Activated T-cell treated with anti-CD3 and anti-CD28 coated beads for 48 hours (primary cell): Measurements from ENCODE around the gene ENTPD8.
"Not testable (repeated sequence)": the region's sequence is repeated elsewhere in the genome, so short reads cannot be mapped to it uniquely, and the experiment has no call there.

ENCODE experiments used
- DNase-seq: peaks from one replicate; pipeline ENCODE4 v3.0.0-alpha.2; 2020; ENCODE audit warnings: low read depth

ENTPD8 gene

DNA sequence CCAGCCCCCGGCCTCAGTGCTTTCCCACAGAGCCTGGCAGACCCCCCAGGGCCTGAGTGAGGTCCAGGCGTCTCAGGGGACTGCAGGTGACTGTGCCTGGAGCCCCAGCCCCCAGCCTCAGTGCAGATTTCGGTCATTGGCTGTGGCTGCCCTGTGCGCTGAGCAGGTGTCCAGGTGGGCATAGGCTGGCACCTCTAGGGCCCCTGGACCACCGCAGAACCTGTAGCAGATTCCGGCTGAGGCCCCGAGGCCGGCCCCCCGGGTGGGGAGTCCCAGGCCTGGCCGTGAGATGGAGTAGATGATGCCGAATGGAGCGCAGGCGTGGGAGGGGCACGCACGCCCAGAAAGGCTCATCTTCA lies 30.3 kb downstream of the ENTPD8 start:
- DNase-seq = no peak

DNA sequence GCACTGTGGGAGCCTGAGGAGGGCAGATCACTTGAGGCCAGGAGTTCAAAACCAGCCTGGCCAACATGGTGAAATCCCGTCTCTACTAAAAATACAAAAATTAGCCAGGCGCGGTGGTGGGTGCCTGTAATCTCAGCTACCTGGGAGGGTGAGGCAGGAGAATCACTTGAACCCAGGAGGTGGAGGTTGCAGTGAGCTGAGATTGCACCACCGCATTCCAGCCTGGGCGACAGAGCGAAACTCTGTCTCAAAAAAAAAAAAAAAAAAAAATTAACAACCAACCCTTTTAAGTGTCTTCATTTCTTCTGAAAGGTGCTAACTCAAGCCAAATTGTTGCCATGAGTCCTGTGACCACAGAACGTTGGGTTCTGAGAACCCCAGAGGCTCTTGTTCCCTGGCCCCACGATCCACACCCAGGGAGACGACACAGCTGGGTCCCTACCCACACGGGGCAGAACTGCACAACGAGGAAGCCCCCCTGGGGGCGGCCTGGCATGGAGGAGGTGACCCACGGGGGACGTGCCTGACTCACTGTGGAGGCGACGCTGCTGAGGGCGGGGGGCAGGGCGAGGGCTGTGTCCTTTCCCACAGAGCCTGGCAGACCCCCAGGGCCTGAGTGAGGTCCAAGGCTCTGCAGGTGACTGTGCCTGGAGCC lies 30.8 kb downstream of the ENTPD8 start:
- not testable (repeated sequence) for DNase-seq

DNA sequence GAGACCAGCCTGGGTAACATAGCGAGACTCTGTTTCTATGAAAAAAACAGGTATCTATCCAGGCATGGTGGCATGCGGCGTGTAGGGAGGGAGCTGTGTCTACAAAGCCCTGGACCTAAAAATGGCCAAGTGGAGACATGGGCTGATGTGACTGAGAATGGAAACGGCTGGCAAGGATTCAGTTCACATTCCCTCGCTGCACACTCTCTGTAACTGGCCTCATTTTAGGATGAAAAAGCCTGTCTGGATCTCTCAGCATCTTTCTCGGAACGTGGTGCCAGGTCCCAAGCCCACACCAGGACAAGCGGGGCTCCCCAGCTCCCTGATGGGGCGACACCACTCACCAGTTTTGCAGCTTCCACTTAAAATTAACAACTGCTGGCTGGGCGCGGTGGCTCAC lies 31.6 kb downstream of the ENTPD8 start:
- no peak for DNase-seq

DNA sequence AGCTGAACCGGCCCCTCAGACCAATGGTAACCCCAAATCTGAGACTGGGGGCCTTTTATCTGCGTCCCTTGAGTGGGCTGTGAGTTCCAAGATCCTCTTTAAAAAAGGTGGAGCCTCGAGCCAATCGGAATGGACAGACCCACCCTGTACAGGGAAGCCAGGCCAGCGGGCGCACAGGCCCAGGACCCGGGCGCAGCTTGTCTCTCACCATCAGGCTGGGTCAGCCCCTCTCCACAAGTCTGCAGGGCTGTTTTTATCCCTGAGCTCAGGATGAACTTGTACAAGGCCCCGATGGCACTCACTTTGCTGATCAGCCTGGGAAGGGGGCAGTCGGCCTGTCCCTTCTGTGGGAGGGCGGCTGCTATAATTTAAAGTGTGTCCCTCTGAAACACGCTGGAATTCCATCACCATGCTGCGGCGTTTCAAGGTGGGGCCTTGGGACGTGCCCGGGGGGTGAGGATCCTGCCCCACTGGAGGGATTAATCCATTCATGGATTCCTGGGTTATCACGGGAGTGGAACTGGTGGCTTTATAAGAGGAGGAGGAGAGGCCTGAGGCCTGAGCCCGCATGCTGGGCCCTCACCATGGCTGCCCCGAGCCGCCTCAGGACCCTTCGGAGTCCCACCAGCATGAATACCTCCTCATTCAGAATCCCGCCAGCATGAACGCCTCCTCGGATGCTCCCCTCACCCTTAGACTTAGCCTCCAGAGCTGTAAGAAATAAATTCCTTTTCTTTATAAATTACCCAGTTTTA lies 32.3 kb downstream of the ENTPD8 start:
- no peak for DNase-seq

DNA sequence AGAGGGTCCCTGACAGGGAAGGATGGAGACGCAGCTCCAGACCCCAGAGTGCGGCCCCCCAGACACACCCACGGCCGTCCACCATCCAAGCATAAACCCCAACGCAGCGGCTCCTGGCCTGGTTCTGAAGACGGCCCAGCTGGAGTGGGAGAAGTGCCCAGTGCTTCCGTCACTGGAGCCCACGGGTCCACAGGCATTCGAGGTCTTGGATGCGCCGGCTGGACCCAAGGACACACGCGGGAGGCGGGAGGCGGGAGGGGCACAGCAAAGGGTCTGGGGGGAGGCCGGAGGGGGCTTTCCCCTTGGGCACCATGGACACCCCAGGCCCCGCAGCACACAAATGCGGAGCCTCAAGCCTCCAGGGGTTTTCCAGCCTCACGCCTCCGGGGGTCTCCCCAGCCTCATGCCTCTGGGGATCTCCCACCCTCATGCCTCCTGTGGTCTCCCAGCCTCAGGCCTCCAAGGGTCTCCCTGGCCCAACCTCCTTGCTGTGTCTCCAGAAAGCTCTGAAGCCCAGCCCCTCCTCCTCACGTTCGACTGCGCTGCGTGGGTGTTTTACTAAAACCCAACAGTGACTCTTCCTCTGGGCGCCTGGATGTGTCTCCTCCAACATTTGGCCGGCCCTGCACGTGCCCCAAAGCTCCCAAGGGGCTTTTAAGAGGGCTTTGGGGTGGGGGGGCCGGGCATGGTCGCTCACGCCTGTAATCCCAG lies 33.4 kb downstream of the ENTPD8 start:
- DNase-seq = no peak

DNA sequence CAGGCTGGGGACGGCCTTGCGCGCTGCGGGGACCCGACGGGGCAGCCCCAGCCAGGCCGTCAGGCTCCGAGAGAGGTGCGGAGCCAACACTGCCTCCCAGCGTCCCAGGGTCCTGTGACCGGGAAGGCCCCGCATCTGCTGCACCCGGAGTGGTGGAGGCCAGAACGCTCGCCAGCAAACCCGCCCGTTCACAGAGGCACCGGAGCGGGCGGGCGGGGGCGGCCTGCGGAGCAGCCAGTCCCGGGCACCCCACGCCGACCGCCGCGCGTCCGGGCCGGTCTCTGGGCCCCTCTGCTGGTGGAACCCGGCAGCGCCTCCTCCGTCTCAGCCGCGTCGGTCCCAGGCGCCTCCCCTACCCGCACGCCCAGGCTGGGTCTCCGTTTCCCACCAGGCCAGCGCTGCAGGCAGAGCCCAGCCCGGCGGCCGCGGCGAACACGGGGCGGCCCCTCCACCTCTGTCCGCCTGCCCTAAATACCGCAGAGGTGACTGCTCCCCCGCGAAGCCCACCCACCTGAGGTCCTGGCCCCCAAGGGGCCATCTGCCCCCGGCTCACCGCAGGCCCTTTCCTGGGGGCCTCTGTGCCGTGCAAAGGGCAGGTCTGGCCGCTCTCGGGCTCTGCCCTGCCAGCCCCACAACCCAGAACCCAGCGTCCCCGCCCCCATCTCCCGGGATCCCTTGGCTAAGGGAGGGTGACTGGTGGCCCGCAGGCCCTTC lies 34.1 kb downstream of the ENTPD8 start:
- peak; percentile 66 for DNase-seq

DNA sequence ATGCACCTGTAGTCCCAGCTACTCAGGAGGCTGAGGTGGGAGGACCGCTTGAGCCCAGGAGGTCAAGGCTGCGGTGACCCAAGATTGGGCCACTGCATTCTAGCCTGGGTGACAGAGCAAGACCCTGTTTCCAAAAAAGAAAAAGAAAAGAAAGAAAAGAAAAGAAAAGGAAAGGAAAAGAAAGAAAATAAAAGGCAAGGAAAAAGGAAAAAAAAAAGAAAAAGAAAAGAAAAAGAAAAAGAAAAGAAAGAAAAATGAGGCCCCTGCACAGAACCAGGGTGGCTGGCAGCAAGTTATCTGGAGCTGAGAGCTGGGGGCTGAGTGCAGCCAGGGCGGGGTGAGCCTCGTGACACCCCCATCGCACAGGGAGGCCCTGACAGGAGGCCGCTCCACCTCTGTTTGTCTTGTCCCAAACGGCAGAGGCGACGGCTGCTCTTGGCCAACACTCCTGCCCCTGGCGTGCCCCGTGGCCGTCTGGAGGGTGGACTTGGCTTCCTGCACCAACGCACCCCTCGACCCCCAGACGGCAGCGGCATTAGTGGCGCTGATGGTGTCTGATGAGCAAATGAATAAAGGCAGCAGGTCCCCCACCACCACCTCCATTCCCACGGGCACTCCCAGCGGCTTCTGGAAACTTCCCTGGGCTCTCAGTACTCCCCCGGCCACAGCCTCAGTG lies 34.9 kb downstream of the ENTPD8 start:
- DNase-seq = no peak

DNA sequence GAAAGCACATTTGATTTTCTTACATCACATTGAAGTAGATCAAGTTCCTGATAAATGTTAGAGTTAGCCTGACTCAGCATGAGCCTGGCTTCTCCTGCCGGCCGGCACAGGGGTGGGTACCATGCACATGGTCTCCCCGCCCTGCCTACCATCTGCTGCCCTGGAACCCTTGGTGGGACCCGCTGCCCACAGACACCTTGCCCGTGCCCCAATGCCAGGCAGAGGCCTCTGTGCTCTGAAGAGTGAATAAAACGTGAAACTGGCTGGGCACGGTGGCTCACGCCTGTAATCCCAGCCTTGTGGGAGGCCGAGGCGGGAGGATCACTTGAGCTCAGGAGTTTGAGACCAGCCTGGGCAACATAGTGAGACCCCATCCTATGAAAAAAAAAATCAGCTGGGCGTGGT lies 35.5 kb downstream of the ENTPD8 start:
- DNase-seq = no peak

DNA sequence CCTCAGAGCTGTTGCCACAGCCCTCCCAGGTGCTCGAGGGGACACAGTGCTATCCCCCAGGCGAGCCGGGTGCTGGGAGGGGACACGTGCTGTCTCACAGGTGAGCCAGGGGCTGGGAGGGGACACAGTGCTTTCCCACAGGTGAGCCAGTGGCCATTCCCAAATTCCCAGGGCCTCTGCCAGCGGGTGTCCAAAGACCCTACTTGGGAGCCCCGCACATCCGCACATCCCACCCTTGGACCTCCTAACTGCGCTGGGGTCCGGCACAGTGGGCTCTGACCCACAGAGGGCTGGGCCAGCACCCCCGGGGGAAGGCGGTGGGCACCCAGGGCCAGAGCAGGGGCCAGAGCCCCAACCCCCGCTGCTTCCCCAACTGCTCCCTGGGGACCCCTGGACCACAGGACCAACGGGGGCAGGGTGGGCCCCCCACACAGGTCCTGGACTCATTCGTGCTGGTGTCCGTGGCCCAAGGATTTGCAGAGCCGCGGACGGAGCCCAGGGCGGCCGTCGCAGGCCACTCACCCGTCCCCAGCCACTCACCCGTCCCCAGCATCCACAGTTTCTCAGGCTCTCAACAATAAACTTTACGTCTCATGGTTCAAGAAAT lies 36.1 kb downstream of the ENTPD8 start:
- no peak for DNase-seq

DNA sequence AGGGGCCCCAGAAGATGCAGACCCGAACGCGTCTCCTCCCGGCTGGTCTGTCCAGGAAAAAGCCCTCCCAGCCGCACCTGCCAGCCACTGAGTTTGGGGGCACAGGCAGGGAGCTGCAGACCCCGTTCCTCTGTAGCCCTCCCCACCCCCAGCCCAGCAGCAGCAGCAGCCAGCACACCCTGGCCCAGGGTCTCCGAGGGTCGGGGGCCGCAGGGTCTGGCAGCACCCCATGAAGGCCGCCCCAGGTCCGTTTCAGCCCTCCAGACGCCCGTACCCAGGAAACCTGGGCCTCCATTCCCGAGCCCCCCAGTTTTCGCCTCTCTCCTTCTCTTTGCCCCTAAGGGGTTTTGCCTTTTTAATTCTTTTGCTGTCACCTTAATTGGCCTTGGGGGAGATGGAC lies 37.9 kb downstream of the ENTPD8 start:
- DNase-seq = no peak

DNA sequence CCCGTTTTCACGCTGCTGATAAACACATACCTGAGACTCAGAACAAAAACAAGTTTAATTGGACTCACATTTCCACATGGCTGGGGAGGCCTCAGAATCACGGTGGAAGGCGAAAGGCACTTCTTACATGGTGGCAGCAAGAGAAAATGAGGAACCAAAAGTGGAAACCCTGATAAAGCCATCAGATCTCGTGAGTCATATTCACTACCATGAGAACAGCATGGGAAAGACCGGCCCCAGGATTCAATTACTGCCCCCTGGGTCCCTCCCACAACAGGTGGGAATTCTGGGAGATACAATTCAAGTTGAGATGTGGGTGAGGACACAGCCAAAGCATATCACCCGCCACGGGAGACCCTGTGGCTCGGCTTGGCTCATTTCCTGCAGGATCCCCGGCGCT lies 38.4 kb downstream of the ENTPD8 start:
- no peak for DNase-seq

DNA sequence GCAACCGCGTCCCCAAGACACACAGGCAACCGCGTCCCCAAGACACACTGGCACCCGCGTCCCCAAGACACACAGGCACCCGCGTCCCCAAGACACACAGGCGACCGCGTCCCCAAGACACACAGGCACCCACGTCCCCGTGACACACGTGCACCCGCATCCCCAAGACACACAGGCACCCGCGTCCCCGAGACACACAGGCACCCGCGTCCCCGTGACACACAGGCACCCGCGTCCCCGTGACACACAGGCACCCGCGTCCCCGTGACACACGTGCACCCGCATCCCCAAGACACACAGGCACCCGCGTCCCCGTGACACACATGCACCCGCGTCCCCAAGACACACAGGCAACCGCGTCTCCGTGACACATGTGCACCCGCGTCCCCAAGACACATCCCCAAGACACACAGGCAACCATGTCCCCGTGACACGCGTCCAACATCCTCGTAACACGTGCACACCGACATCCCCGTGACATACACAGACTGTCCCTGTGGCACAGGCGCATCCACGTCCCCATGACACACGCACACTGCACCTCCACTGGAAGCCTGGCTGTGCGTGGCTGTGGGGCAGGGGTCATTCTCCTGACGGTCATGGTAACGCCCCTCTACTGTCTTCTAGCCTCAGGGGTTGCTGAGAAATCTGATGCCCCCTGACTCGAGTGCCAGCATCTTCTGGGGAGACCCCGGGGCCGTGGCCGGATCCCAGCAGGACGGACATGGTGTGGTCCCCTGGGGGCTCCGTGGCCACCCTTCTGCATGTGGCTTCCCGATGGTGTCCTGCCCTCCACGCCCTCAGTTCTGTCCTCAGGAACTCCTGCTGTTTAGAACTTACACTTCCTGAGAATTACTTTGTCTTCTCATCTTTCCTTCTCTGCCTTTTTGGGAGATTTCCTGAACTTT lies 42.3 kb downstream of the ENTPD8 start:
- DNase-seq = no peak

DNA sequence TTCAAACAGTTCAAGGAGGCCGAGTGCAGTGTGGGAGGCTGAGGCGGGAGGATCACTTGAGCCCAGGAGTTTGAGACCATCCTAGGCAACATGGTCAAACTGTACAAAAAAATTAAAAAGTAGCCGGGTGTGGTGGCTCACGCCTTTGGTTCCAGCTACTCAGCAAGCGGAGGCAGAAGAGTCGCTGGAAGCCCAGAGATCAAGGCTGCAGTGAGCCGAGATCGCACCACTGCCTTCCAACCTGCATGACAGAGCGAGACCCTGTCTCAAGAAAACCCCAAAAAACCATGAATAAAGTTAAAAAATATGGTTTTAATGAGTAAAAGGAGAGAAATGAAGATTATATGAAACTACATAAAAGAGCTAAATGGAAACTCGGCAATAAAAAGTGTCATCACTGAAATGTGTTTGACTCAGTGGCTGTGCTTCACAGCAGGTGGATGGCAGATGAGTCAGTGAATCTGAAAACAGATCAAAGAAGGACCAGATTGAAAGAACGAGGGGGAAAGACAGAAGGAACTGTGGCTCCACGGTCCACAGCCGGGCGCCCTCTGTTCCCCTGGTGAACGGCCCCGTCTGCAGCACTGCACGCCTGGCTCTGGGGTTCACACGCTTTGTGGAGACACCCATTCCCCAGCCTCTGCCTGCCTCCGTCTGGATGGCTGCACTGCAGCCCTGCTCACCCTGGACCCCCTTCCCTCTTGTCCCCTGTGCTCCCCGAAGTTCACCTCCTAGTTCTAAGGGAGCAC lies 43.3 kb downstream of the ENTPD8 start:
- peak; percentile 45 for DNase-seq

DNA sequence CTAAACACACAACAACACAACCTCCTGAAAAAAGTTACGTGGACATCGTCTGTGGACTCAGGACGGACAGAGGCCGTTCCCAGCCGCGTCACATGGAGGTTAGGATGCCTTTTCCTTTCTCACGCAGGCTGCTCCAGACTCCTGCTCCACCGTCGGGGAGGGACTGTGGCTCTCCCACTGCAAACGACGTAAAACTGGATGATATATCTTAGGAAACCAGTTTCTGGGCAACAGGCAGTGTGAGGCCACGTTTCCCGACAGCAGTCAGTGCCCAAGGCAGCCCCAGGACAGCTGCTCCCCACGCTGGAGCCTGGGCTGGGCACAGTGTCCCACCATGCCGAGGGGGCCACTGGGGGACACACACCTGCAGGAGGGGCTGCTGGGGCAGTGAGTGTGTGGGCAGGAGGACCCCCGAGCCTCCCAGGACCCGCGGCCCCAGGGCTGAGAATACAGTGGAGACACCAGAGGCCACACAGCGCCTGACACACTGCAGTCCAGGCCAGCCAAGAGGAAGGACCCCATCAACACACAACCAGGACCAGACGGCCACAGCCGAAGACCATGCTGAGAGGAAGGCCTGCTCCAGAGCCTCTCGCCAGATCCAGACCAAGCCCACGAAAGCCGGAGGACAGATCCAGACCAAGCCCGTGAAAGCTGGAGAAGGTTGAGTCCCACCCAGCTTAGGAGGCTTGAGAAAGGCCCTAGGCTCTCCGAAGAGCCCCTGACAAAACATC lies 44.4 kb downstream of the ENTPD8 start:
- DNase-seq = no peak

DNA sequence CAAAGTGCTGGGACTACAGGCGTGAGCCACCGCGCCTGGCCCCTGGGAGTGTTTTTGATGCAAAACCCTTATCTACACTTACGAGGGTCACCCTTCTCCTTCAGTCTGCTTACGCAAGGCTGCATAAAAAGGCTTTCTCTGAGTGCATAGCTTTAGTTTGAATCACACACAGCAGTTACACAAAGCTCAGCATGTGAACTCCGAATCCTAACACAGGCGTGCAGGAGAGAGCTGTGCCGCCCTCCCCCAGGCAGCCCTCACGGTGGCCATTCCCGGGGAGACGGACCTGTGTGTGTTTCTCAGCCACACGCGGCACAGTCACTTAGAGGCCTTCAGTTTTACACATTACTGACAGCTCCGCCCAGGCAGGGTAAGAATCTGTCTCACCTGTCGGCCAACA lies 44.9 kb downstream of the ENTPD8 start:
- no peak for DNase-seq

DNA sequence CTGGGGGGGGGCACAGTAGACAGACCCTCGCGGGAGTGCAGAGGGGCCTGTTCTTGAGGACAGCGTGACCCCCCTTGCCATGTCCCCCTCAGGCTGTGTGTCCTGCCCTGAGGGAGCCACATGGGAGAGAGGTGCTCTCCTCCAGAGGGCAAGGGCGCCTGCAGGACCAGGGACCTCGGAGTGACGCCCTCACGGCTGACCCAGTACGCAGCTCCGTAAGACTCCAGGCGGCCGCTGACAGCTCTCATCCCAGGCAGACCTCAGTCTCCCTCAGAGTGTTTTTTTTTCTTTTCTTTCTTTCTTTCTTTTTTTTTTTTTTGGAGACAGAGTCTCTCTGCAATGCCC lies 45.5 kb downstream of the ENTPD8 start:
- no peak for DNase-seq

DNA sequence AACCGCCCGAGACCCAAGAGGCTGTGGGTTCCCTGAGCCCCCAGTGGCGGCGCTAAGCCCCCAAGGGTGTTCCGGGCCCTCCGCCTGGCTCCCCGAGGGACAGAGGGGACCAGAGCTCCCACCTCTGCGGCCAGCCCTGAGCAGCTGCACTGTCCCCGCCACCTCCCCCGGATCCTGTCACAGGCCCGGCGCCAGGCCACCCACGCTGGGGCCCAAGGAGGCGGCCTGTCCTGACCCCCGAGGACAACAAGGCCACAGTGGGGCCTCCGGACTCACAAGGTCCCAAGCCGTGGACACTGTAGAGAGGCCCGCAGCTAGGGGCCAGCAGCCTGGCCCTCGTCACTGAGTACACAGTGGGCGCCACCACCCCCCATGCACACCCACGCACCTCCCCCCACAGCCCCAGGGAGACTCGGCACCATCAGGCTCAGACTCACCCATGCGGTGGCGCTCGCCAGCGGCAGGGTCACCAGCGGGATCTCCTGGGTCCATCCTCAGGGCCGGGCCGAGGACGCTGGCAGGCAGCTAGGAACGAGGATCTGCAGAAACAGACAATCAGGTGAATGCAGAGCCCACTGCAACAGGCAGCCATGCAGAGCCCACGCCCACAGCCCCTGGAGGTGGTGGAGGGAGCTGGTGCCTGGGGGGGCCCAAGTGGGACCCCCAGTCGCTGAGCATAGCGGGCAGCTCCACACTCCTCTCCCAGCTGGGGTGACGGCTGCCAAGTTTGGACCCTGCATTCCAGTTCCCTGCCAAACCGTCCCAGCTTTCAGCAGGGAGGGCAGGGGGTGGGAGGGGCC lies 46.1 kb downstream of the ENTPD8 start:
- no peak for DNase-seq
